HG03520 (cell line): ENCODE results near the gene RTN4RL2.

Experiments
- ATAC-seq: cut with Tn5 transposase; IDR thresholded peaks from one replicate; pipeline ENCODE4 v1.9.1; 2021; ENCODE audit warnings: mild to moderate bottlenecking, moderate library complexity; ENCODE audit not compliant: unreplicated experiment

Gene RTN4RL2

GRCh38 chr11:57460022-57460757 lies at the start of gene RTN4RL2:
TSS of gene RTN4RL2 (plus strand) at chr11:57460528. CDS start at chr11:57460866, 338 bp downstream.
- ATAC-seq, result peak; percentile 41

DNA sequence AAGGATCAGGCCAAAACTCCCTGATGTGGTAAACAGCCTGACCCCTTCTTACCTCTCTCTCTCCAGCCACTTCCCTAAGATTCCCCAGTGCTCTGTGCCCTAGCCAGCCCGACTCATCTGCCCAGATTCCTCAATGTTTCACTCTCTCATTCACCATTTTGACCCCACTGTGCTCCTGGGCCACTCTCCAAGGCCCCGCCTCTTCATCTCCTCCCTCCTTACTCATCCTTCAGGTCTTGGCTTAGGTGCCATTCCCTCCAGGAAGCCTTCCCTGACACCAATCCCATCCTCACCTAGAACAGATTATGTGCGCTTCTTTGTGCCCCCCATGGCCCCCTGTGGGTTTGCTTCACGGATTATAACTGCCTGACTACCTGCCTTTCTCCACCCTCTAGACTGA lies 46.6 kb upstream of the RTN4RL2 start:
- no peak for ATAC-seq

GRCh38 chr11:57414612-57415212 lies 45.6 kb upstream of the RTN4RL2 start:
- ATAC-seq, result no peak

GRCh38 chr11:57416436-57416835 lies 43.9 kb upstream of the RTN4RL2 start:
- no peak for ATAC-seq

- ATAC-seq, result no peak
These were observed 43.3 kb upstream of the RTN4RL2 start for GRCh38 chr11:57417056-57417455.

DNA sequence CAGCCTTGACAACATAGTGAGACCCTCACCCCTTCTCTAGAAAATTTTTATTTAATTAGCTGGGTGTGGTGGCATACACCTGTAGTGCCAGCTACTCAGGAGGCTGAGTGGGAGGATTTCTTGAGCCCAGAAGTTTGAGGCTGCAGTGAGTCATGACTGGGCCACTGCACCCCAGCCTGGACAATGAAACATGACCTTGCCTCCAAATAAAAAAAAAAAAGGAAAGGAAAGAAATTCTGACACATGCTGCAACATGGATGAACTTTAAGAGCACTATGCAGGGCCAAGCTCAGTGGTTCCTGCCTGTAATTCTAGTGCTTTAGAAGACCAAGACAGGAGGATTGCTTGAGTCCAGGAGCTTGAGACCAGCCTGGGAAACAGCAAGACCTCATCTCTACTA lies 42.2 kb upstream of the RTN4RL2 start:
- no peak for ATAC-seq

GRCh38 chr11:57419146-57419545 lies 41.2 kb upstream of the RTN4RL2 start:
- no peak for ATAC-seq

- ATAC-seq, result no peak
These were observed 39.3 kb upstream of the RTN4RL2 start for GRCh38 chr11:57421066-57421465.

- no peak for ATAC-seq
These were observed 38.5 kb upstream of the RTN4RL2 start for GRCh38 chr11:57421805-57422204.

- no peak for ATAC-seq
These were observed 37.7 kb upstream of the RTN4RL2 start for GRCh38 chr11:57422669-57423068.

GRCh38 chr11:57424137-57424791 lies 36.1 kb upstream of the RTN4RL2 start:
- no peak for ATAC-seq

DNA sequence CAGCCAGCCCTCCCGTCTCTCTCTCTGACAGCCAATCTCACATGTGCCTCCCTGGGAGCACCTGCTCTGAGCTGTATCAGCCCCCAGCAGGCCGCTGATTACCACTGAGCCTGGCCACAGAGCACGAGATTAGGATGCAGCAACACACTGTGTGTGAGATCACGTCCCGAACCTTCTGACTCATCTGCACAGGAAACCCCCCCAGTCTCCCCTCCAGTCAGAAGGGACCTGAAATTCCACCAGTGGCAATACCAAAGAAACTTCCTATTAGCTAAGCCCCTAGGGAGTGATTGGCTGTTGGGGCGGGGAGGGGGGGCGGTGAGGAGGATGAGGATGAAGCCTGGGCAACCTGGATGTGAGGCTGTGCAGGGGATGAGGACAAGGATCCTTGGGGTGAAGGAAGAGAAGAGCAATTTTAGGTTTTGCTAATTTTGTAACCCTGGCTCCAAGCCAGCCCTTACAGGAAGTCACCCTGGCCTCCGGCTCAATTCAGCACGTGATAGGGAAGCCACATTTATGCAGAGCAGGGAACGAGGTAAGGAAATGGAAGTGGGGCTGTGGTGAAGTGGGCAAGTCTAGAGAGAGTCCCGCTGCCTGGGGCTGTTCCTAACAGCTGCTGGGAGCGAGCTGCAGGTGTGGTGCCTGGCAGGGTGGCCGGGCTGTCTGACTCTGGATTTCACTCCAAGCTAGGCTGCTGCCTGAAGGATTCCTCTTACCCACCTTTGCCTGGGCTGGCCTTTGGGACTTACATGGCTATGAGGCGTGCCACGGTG lies 35.4 kb upstream of the RTN4RL2 start:
- ATAC-seq, result peak; percentile 95

DNA sequence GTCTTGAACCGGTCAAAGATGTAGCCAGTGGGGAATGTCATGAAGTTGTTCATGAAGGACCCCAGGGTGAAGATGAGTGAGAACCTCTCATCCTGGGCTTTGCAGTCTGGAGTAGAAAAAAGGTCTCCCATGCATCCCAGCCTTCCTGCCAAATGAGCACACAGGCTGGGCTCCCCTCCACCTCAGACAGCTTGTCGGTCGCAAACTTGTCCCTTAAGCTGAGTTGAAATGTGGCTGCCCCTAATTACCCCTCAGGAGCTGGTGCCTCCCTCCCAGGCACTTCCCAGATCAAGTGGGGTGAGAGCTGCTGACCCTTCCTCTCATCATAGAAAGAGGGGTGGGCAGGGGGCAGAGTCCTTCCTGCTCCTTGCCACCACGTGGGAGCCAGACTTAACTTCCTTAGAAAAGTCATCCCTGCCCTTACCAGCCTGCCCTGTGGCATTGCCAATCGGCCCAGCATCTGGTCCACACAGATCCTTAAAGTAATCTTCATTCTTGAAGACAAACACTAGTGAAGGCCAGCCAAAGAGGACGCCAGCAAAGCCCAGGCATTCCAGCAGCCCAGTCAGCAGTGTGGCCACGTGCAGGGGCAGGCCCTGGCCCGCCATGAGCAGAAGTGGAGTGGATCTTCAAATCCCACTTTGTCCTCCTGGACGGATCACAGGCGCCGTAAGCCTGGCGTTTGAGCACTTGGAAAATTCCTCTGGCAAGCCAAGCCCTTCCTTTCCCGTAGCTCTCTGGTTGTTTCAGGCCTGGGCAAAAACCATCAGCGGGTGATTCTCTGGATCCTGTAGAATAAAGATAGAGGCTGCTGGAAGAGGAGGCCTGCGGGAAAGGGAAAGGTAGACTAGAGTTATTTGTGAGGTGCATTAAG lies 34.5 kb upstream of the RTN4RL2 start:
- ATAC-seq, result no peak

- no peak for ATAC-seq
These were observed 33.8 kb upstream of the RTN4RL2 start for GRCh38 chr11:57426439-57426928.

DNA sequence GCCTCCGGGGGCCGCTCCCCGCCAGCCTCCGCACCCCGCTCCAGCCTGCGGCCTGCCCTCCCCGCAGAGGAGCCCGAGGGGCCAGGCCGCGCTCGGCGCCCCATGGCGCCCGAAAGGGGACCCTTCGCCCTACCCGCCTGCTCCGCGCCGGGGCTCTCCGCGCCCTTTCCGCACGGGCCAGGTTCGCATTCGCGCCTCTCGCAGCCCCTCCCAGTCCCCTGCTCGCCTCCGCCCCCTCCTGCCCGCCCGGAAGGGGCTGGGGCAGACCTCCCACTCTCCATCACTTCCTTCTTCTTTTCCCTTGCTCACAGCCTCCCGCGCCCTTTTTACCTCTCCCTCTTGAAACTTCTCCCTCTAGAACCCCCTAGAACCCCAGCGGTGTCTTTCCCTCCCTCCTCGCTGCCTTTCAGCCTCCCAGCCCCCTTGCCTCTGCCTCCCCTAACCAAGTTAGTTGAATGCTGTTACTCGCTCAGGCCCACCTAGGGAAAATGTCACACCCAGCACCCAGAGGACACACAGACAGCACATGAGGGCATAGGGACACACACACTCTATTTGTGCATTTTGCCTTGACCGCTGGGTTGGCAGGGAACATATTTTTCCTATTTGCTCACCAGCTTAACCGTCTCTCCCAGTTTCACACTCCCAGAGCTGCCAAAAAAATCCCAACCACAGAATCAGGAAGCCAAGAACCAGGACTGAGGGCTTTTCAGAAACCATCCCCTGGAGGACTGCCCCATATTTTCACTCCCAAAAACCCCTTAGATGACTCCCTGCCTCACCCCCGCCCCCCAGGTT lies 33.2 kb upstream of the RTN4RL2 start, which contains the start of gene SLC43A3:
SLC43A3 (minus strand) TSS at position 193 of the 798 bp plus-strand sequence. CDS start 949 bp downstream, outside the sequence.
- ATAC-seq, result peak; percentile 50

- ATAC-seq, result no peak
These were observed 32.6 kb upstream of the RTN4RL2 start for GRCh38 chr11:57427727-57428082.

GRCh38 chr11:57428643-57429042 lies 31.7 kb upstream of the RTN4RL2 start:
- no peak for ATAC-seq

- ATAC-seq, result no peak
These were observed 30.4 kb upstream of the RTN4RL2 start for GRCh38 chr11:57429946-57430345.

DNA sequence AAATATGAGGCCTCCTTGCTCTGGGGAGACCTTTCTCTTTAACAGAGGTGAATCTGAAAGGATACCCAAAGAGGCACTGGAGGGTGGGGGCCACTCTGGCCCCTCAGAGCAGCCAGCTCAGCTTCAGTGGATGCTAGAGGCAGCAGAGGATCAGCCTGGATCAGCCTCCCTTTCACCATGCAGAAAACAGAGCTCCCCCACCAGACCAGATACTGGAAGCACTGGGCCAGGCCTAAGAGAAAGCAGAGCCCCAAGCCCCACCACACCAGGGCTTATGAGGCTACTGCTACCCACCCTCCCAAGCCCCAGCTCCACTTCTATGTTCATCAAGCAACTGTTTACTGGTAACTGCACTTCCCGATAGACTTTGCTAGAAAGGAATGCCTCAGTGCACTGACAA lies 29.4 kb upstream of the RTN4RL2 start:
- ATAC-seq, result no peak
